A549 (cell line): ENCODE measurements around the gene DSCAML1. TPM values are rescaled to one million over a fixed set of nuclear protein-coding genes. Genes with fewer than 3 reads are reported as not detected.

Experiments used
- ATAC-seq, 2 experiments: fragments of 200-7000 bp in 1 of 2; fragments of >200 bp in 1 of 2; cut with Nextera tagmentation in 1 of 2; cut with Tn5 transposase in 1 of 2; 3 replicates each; pipeline versions ENCODE4 v1.8.0 to v1.9.1; 2018 to 2020; ENCODE audit warnings: mild to moderate bottlenecking in 1 of 2, moderate library complexity in 1 of 2
- CTCF ChIA-PET: fragments of 300-600 bp; sonication (Branson Sonifier 250); formaldehyde crosslinking; extraction: SDS; loops from one replicate; lab custom pipeline; 2021; ENCODE audit warnings: antibody characterized with exemption, inconsistent platforms; lab: Yijun Ruan, JAX
- POLR2A ChIA-PET: fragments of 350-600 bp; formaldehyde crosslinking; extraction: SDS; loops from one replicate; lab custom pipeline; 2021; ENCODE audit warnings: antibody characterized with exemption, inconsistent platforms; lab: Yijun Ruan, JAX
- DNase-seq, 2 experiments: peaks; one replicate each; pipeline versions ENCODE4 v3.0.0 to v3.0.0-alpha.2; 2011 to 2016; ENCODE audit warnings: low read depth in 1 of 2, low spot score in 1 of 2
- FAIRE-seq: peaks from 2 replicates; lab custom pipeline; 2011; peaks lifted over from hg19 to GRCh38; lab: Jason Lieb, UNC
- H3K27ac ChIP-seq, 2 experiments: fragments of >200 bp; sonication (Bioruptor Twin); formaldehyde crosslinking; 3 replicates each; pipeline ENCODE4 v1.5.1; 2016 to 2017
- H3K4me1 ChIP-seq: fragments of >200 bp; sonication (Bioruptor Twin); formaldehyde crosslinking; 3 replicates; pipeline ENCODE4 v1.6.1; 2016
- H3K4me2 ChIP-seq: fragments of >200 bp; sonication (Bioruptor Twin); formaldehyde crosslinking; 3 replicates; pipeline ENCODE4 v1.6.1; 2016
- H3K4me3 ChIP-seq: fragments of >200 bp; sonication (Bioruptor Twin); formaldehyde crosslinking; 3 replicates; pipeline ENCODE4 v1.5.1; 2016
- H3K9me3 ChIP-seq: fragments of >200 bp; sonication (Bioruptor Twin); formaldehyde crosslinking; 3 replicates; pipeline ENCODE4 v1.6.1; 2016
- CBX2 ChIP-seq: fragments of 200-600 bp; sonication (generic); IDR thresholded peaks from 2 replicates; pipeline ENCODE4 v1.6.1; 2016; ENCODE audit warnings: low read depth, mild to moderate bottlenecking, borderline replicate concordance
- CHD2 ChIP-seq: fragments of 150-350 bp; IDR thresholded peaks from 2 replicates; pipeline ENCODE4 v1.6.1; 2014; ENCODE audit warnings: low read length; ENCODE audit not compliant: partially characterized antibody
- CHD4 ChIP-seq: fragments of 200-600 bp; sonication (generic); IDR thresholded peaks from 2 replicates; pipeline ENCODE4 v1.6.1; 2016; ENCODE audit warnings: antibody characterized with exemption, mild to moderate bottlenecking, borderline replicate concordance
- EHF ChIP-seq: fragments of 250-450 bp; sonication (Bioruptor Pico); IDR thresholded peaks from 2 replicates; pipeline ENCODE4 v1.5.0; 2020; ENCODE audit warnings: mild to moderate bottlenecking
- EHMT2 ChIP-seq: fragments of 200-600 bp; sonication (generic); IDR thresholded peaks from 2 replicates; pipeline ENCODE4 v1.6.1; 2016; ENCODE audit warnings: antibody characterized with exemption, low read depth, mild to moderate bottlenecking, moderate library complexity
- ESRRA ChIP-seq: fragments of 150-350 bp; IDR thresholded peaks from 2 replicates; pipeline ENCODE4 v1.6.1; 2014; ENCODE audit warnings: mild to moderate bottlenecking, low read length, borderline replicate concordance
- HOXA7 ChIP-seq: fragments of 250-450 bp; sonication (Bioruptor Pico); IDR thresholded peaks from 2 replicates; pipeline ENCODE4 v1.5.0; 2020; ENCODE audit warnings: mild to moderate bottlenecking, moderate library complexity
- HOXB13 ChIP-seq: fragments of 250-450 bp; sonication (Bioruptor Pico); IDR thresholded peaks from 2 replicates; pipeline ENCODE4 v1.5.0; 2020; ENCODE audit warnings: low read depth, mild to moderate bottlenecking, moderate library complexity
- HOXB5 ChIP-seq: fragments of 250-450 bp; sonication (Bioruptor Pico); IDR thresholded peaks from 2 replicates; pipeline ENCODE4 v1.5.0; 2020; ENCODE audit warnings: mild to moderate bottlenecking, moderate library complexity
- JUN ChIP-seq, 2 experiments: fragments of >200 bp; sonication (Bioruptor Twin); formaldehyde crosslinking; IDR thresholded peaks; 2 replicates in 1 of 2; 3 replicates in 1 of 2; pipeline ENCODE4 v1.6.1; 2016 to 2017
- MAFK ChIP-seq: fragments of 450-650 bp; IDR thresholded peaks from 2 replicates; pipeline ENCODE4 v1.6.1; 2014; ENCODE audit not compliant: partially characterized antibody
- NFE2L2 ChIP-seq: fragments of 150-350 bp; conservative IDR thresholded peaks from 2 replicates; pipeline ENCODE4 v1.6.1; 2014; ENCODE audit warnings: low read length
- PHF8 ChIP-seq: fragments of 200-600 bp; sonication (generic); IDR thresholded peaks from 2 replicates; pipeline ENCODE4 v1.6.1; 2016; ENCODE audit warnings: low read depth, mild to moderate bottlenecking, antibody characterized with exemption, moderate library complexity, borderline replicate concordance
- POLR2A ChIP-seq: IDR thresholded peaks from 2 replicates; pipeline ENCODE4 v1.6.1; 2012; ENCODE audit warnings: mild to moderate bottlenecking, low read length
- POLR2AphosphoS2 ChIP-seq: conservative IDR thresholded peaks from 2 replicates; pipeline ENCODE4 v1.6.1; 2012; ENCODE audit warnings: low read length, improper control_type of control experiment, inconsistent platforms
- RCOR1 ChIP-seq: fragments of 150-350 bp; IDR thresholded peaks from 2 replicates; pipeline ENCODE4 v1.6.1; 2014; ENCODE audit warnings: antibody characterized with exemption, low read length, low read depth
- RNF2 ChIP-seq: fragments of 200-600 bp; sonication (generic); IDR thresholded peaks from 2 replicates; pipeline ENCODE4 v1.6.1; 2016; ENCODE audit warnings: low read depth, mild to moderate bottlenecking, antibody characterized with exemption, moderate library complexity, borderline replicate concordance
- SMC3 ChIP-seq: fragments of >200 bp; sonication (Bioruptor Twin); formaldehyde crosslinking; IDR thresholded peaks from 3 replicates; pipeline ENCODE4 v1.6.1; 2018; ENCODE audit warnings: inconsistent platforms
- TP53 ChIP-seq: fragments of 250-450 bp; sonication (Bioruptor Pico); IDR thresholded peaks from 2 replicates; pipeline ENCODE4 v1.5.0; 2021; ENCODE audit warnings: mild to moderate bottlenecking, moderate library complexity
- ZFP36 ChIP-seq: fragments of 450-650 bp; IDR thresholded peaks from 2 replicates; pipeline ENCODE4 v1.6.1; 2014; ENCODE audit warnings: borderline replicate concordance; ENCODE audit not compliant: partially characterized antibody
- ZSCAN20 ChIP-seq: fragments of 250-450 bp; sonication (Bioruptor Pico); IDR thresholded peaks from 2 replicates; pipeline ENCODE4 v1.8.0; 2022; ENCODE audit warnings: mild to moderate bottlenecking, moderate library complexity
- WGBS: methylation state at CpG from one replicate; pipeline ENCODE4 v1.1.6; 2017; ENCODE audit errors: missing lambda C conversion rate; 5-methylcytosine and 5-hydroxymethylcytosine counted together
- polyA plus RNA-seq, 4 experiments: library from polyadenylated mRNA; depleted of rRNA in 3 of 4; stranded (reverse); fragments of >200 nt; fragmentation: RNase III in 1 of 4; extraction: RNeasy Plus Mini Kit Qiagen cat#74134 plus additional on column Dnase treatment in 1 of 4; gene quantifications; 2 replicates in 3 of 4; 3 replicates in 1 of 4; pipeline ENCODE4 v1.2.3, GENCODE V29; 2011 to 2017
- TF ChIP-seq, protein P1 (sequence below): IDR thresholded peaks from 2 replicates; pipeline ENCODE4 v1.6.1; 2012
- TF ChIP-seq, protein P2 (sequence below): fragments of 150-350 bp; IDR thresholded peaks from 2 replicates; pipeline ENCODE4 v1.6.1; 2014; ENCODE audit warnings: low read depth, mild to moderate bottlenecking, low read length
- TF ChIP-seq, protein P3 (sequence below): fragments of >200 bp; sonication (Bioruptor Twin); formaldehyde crosslinking; IDR thresholded peaks from 3 replicates; pipeline ENCODE4 v1.5.1; 2016
- TF ChIP-seq, protein P4 (sequence below): fragments of 200-600 bp; sonication (generic); IDR thresholded peaks from 2 replicates; pipeline ENCODE4 v1.6.1; 2016; ENCODE audit warnings: antibody characterized with exemption, mild to moderate bottlenecking, moderate library complexity

DSCAML1 gene
- polyA plus RNA-seq, 2 of the 4 experiments (the other 2 are of a cell fraction), result 0.12 to 0.31 TPM

GRCh38 chr11:117705866-117706265, 91.2 kb downstream of the DSCAML1 start:
- no peak for TF ChIP-seq PHF8
- no peak for TF ChIP-seq TP53 (CRISPR knock-in tag)
- TF ChIP-seq ESRRA, result no peak
- TF ChIP-seq CBX2, result no peak
- TF ChIP-seq, protein P1, sequence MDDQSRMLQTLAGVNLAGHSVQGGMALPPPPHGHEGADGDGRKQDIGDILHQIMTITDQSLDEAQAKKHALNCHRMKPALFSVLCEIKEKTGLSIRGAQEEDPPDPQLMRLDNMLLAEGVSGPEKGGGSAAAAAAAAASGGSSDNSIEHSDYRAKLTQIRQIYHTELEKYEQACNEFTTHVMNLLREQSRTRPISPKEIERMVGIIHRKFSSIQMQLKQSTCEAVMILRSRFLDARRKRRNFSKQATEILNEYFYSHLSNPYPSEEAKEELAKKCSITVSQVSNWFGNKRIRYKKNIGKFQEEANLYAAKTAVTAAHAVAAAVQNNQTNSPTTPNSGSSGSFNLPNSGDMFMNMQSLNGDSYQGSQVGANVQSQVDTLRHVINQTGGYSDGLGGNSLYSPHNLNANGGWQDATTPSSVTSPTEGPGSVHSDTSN, result no peak
- TF ChIP-seq RNF2, result no peak
- Histone ChIP-seq H3K9me3 (no peaks in the 10 kb centered on the region), H3K4me1 (peaks cover 18% of the 10 kb centered on the region), H3K4me2 (no peak overlapping the region), H3K4me3 (no peak overlapping the region), H3K27ac (no peak overlapping the region)
- POLR2A ChIA-PET, result no interaction called here
- 90% methylated on average over 6 of the region's 6 CpGs for WGBS
- CTCF ChIA-PET, result no interaction called here
- ATAC-seq, result no peak
- no peak for DNase-seq
- FAIRE-seq, result no peak

DNA sequence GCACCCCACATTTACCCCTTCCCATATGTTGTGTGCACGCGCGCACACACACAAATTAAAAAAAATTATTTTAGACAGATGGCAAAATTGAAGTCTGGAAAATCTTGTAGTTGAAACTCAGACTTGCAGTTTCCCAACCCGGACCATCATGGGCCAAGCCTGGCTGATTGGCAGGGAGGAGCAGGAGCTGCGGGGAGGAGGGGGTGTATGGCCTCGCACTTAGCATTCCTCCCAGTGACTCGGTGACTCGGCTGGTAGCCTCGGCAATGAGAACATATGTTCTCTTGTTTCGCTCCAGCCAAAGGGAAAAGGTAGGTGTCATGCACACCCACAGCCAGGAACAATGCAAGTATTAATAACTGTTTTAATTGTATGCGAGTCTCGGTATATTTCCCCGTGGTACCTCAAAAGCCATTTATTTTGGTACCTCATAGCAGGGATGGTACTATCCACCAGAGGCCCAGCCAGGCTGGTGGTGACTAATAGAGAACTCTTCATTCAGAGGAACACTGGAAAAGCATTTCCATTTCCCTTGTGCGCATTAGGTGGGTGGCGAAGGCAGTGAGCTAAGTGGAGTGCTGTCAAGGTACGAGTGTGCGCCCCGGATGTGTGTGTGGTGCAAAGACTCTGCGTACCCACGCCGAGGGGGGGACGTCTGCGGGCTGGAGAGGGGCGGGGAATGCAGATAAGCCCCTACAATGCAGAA, 92.5 kb downstream of the DSCAML1 start:
- H3K9me3 ChIP-seq, result no peaks in the 10 kb centered on the region
- ChIA-PET CTCF (no interaction called here), POLR2A (no interaction called here)
- TF ChIP-seq RCOR1 (no peak), PHF8 (no peak), CHD4 (no peak), CHD2 (no peak), ZSCAN20 (CRISPR knock-in tag) (no peak), EHF (CRISPR knock-in tag) (no peak), RNF2 (no peak), JUN (IDR thresholded peaks at IDR 0.05) (no peak), POLR2AphosphoS2 (no peak), EHMT2 (no peak)
- TF ChIP-seq, protein P2, sequence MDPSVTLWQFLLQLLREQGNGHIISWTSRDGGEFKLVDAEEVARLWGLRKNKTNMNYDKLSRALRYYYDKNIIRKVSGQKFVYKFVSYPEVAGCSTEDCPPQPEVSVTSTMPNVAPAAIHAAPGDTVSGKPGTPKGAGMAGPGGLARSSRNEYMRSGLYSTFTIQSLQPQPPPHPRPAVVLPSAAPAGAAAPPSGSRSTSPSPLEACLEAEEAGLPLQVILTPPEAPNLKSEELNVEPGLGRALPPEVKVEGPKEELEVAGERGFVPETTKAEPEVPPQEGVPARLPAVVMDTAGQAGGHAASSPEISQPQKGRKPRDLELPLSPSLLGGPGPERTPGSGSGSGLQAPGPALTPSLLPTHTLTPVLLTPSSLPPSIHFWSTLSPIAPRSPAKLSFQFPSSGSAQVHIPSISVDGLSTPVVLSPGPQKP, result no peak
- TF ChIP-seq, protein P3, sequence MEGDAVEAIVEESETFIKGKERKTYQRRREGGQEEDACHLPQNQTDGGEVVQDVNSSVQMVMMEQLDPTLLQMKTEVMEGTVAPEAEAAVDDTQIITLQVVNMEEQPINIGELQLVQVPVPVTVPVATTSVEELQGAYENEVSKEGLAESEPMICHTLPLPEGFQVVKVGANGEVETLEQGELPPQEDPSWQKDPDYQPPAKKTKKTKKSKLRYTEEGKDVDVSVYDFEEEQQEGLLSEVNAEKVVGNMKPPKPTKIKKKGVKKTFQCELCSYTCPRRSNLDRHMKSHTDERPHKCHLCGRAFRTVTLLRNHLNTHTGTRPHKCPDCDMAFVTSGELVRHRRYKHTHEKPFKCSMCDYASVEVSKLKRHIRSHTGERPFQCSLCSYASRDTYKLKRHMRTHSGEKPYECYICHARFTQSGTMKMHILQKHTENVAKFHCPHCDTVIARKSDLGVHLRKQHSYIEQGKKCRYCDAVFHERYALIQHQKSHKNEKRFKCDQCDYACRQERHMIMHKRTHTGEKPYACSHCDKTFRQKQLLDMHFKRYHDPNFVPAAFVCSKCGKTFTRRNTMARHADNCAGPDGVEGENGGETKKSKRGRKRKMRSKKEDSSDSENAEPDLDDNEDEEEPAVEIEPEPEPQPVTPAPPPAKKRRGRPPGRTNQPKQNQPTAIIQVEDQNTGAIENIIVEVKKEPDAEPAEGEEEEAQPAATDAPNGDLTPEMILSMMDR, result no peak
- H3K4me3 ChIP-seq, result no peak overlapping the region
- H3K4me1 ChIP-seq, result peaks cover 18% of the 10 kb centered on the region
- FAIRE-seq, result no peak
- 88% methylated on average over 24 of the region's 24 CpGs for WGBS
- no peak overlapping the region for H3K27ac ChIP-seq
- DNase-seq, result no peak
- no peak for ATAC-seq
- no peak overlapping the region for H3K4me2 ChIP-seq

DNA sequence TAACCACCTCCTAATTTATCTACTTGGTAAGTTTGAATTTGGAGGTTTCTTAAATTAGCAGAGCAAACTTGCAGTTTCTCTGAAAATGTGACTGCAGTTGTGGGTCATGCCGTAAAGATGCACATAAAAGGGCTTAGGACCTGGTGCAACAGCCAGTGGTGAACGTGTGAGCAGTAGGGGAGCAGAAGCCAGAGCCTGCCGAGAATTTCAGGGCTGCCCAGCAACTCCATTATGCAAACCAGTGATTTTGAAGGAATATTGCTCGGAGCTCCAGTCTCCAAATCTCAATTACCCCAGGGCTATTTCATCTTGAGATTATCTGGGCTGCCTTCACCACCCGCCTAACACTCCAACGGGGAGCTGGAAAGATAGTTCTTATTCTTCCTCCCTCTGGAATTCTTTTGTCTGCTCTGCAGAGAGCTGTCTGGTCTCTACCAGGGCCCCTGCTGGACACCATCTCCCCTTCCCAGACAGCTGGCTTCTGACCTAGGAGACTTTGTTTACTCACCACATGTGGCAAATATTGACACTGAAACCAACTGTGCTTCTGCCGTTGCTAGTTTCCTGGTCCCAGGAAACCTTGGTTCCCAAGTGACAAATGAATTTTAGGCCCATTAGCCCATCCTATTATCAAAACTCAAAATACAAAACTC, 93.9 kb downstream of the DSCAML1 start:
- Histone ChIP-seq H3K27ac (peak overlapping the region; percentile 12 to 42; a peak in 1 of 6 replicates), H3K4me2 (peak overlapping the region; percentile 54), H3K4me1 (peaks cover 18% of the 10 kb centered on the region), H3K9me3 (no peaks in the 10 kb centered on the region), H3K4me3 (no peak overlapping the region; the same call in 2 of the 3 replicates)
- DNase-seq (peak in 1 of 2 experiments; percentile 43), ATAC-seq (peak in 1 of 2 experiments; percentile 75; a peak in 3 of 6 replicates), FAIRE-seq (no peak)
- ChIA-PET CTCF (no interaction called here), POLR2A (no interaction called here)
- TF ChIP-seq POLR2A (no peak), JUN (IDR thresholded peaks at IDR 0.05) (no peak), RCOR1 (no peak), POLR2AphosphoS2 (no peak), PHF8 (no peak), NFE2L2 (no peak), HOXB5 (CRISPR knock-in tag) (no peak), SMC3 (no peak), HOXB13 (CRISPR knock-in tag) (no peak), MAFK (no peak), ZFP36 (no peak), HOXA7 (CRISPR knock-in tag) (no peak)
- TF ChIP-seq, protein P4, sequence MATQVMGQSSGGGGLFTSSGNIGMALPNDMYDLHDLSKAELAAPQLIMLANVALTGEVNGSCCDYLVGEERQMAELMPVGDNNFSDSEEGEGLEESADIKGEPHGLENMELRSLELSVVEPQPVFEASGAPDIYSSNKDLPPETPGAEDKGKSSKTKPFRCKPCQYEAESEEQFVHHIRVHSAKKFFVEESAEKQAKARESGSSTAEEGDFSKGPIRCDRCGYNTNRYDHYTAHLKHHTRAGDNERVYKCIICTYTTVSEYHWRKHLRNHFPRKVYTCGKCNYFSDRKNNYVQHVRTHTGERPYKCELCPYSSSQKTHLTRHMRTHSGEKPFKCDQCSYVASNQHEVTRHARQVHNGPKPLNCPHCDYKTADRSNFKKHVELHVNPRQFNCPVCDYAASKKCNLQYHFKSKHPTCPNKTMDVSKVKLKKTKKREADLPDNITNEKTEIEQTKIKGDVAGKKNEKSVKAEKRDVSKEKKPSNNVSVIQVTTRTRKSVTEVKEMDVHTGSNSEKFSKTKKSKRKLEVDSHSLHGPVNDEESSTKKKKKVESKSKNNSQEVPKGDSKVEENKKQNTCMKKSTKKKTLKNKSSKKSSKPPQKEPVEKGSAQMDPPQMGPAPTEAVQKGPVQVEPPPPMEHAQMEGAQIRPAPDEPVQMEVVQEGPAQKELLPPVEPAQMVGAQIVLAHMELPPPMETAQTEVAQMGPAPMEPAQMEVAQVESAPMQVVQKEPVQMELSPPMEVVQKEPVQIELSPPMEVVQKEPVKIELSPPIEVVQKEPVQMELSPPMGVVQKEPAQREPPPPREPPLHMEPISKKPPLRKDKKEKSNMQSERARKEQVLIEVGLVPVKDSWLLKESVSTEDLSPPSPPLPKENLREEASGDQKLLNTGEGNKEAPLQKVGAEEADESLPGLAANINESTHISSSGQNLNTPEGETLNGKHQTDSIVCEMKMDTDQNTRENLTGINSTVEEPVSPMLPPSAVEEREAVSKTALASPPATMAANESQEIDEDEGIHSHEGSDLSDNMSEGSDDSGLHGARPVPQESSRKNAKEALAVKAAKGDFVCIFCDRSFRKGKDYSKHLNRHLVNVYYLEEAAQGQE, result no peak
- 29% methylated on average over 7 of the region's 7 CpGs for WGBS
